Measurements from ENCODE around the gene HDAC2. TPM values are rescaled to one million over a fixed set of nuclear protein-coding genes. Genes with fewer than 3 reads are reported as not detected.

HDAC2 gene
- total RNA-seq, 1 experiment from 2014 or later: 66.1 TPM

- Histone ChIP-seq H3K4me2 (ENCODE audit: low read length) (peak overlapping the region; percentile 38; the same call in 1 of the 2 replicates), H3K4me1 (ENCODE audit: insufficient read depth, low read length) (no peaks in the 10 kb centered on the region), H3F3A (ENCODE audit: low read length, unreplicated experiment) (no peaks in the 10 kb centered on the region), H3K27me3 (ENCODE audit: low read length) (no peaks in the 10 kb centered on the region), H3K79me2 (ENCODE audit: low read length) (no peaks in the 10 kb centered on the region), H3K4me3 (ENCODE audit: low read length) (no peak overlapping the region), H3K27ac (ENCODE audit: low read length) (no peak overlapping the region), H2AFZ (ENCODE audit: low read length) (no peak overlapping the region), H3K9me3 (ENCODE audit: low read length) (no peaks in the 10 kb centered on the region), H3K9me2 (replicated peaks; ENCODE audit: low read length) (no peaks in the 10 kb centered on the region), H3K9ac (ENCODE audit: low read length) (no peak overlapping the region), H3K36me3 (ENCODE audit: low read depth, low read length) (no peaks in the 10 kb centered on the region), H4K20me1 (ENCODE audit: low read length) (no peaks in the 10 kb centered on the region)
- POLR2A ChIA-PET (ENCODE audit: unreplicated experiment): no interaction called here
- no peak for TF ChIP-seq CTCF (conservative IDR thresholded peaks at IDR 0.05; ENCODE audit: low read depth, low read length)
- no peak for TF ChIP-seq EZH2phosphoT487 (IDR thresholded peaks at IDR 0.05; ENCODE audit: borderline replicate concordance, low read length)
- TF ChIP-seq EZH2 (IDR thresholded peaks at IDR 0.05; ENCODE audit: low read length, unreplicated experiment): no peak
- BruUV-seq (replicated peaks): no TSS peak
- DNase-seq: no peak
- ATAC-seq: no peak
- CTCF ChIA-PET: interaction anchor here (0.6 to 0.9 kb wide), 4 partner anchors 11 to 1680 kb away, joined by 3 to 5 read pairs (median 4); no protein-coding TSS in a partner anchor
- intact Hi-C loops (cut with micrococcal nuclease): loop anchor here (1.0 kb wide), 2 partner anchors 1128 to 1572 kb away; no protein-coding TSS in a partner anchor
Observed at GRCh38 chr6:113908801-113909200, 62.1 kb downstream of the HDAC2 start.

GRCh38 chr6:113907102-113907815, 63.7 kb downstream of the HDAC2 start:
- no peak overlapping the region for H2AFZ ChIP-seq (ENCODE audit: low read length)
- H3K79me2 ChIP-seq (ENCODE audit: low read length): no peaks in the 10 kb centered on the region
- H3K4me3 ChIP-seq (ENCODE audit: low read length): no peak overlapping the region
- H3K27me3 ChIP-seq (ENCODE audit: low read length): no peaks in the 10 kb centered on the region
- no peaks in the 10 kb centered on the region for H3K9me2 ChIP-seq (replicated peaks; ENCODE audit: low read length)
- TF ChIP-seq EZH2 (IDR thresholded peaks at IDR 0.05; ENCODE audit: low read length, unreplicated experiment) (no peak), CTCF (conservative IDR thresholded peaks at IDR 0.05; ENCODE audit: low read depth, low read length) (0 out of 2 replicates have a peak, but pooled peaks have one; percentile 23), EZH2phosphoT487 (IDR thresholded peaks at IDR 0.05; ENCODE audit: borderline replicate concordance, low read length) (no peak)
- H3K27ac ChIP-seq (ENCODE audit: low read length): no peak overlapping the region
- no TSS peak for BruUV-seq (replicated peaks)
- no peaks in the 10 kb centered on the region for H3K9me3 ChIP-seq (ENCODE audit: low read length)
- ChIA-PET POLR2A (ENCODE audit: unreplicated experiment) (no interaction called here), CTCF (no interaction called here)
- H3K4me1 ChIP-seq (ENCODE audit: insufficient read depth, low read length): no peaks in the 10 kb centered on the region
- no peaks in the 10 kb centered on the region for H3F3A ChIP-seq (ENCODE audit: low read length, unreplicated experiment)
- no peak overlapping the region for H3K4me2 ChIP-seq (ENCODE audit: low read length)
- intact Hi-C loops (cut with micrococcal nuclease): no loop called here
- H4K20me1 ChIP-seq (ENCODE audit: low read length): no peaks in the 10 kb centered on the region
- DNase-seq (no peak), ATAC-seq (no peak)
- H3K9ac ChIP-seq (ENCODE audit: low read length): no peak overlapping the region
- H3K36me3 ChIP-seq (ENCODE audit: low read depth, low read length): no peaks in the 10 kb centered on the region

GRCh38 chr6:113903666-113904330, 67.2 kb downstream of the HDAC2 start:
- BruUV-seq (replicated peaks): no TSS peak
- Histone ChIP-seq H3K9me2 (replicated peaks; ENCODE audit: low read length) (no peaks in the 10 kb centered on the region), H2AFZ (ENCODE audit: low read length) (no peak overlapping the region), H3K9ac (ENCODE audit: low read length) (no peak overlapping the region), H3K4me1 (ENCODE audit: insufficient read depth, low read length) (no peaks in the 10 kb centered on the region), H3F3A (ENCODE audit: low read length, unreplicated experiment) (no peaks in the 10 kb centered on the region), H3K79me2 (ENCODE audit: low read length) (no peaks in the 10 kb centered on the region), H3K4me3 (ENCODE audit: low read length) (no peak overlapping the region), H3K27ac (ENCODE audit: low read length) (no peak overlapping the region), H3K27me3 (ENCODE audit: low read length) (no peaks in the 10 kb centered on the region), H4K20me1 (ENCODE audit: low read length) (no peaks in the 10 kb centered on the region), H3K4me2 (ENCODE audit: low read length) (no peak overlapping the region), H3K9me3 (ENCODE audit: low read length) (no peaks in the 10 kb centered on the region), H3K36me3 (ENCODE audit: low read depth, low read length) (no peaks in the 10 kb centered on the region)
- intact Hi-C loops (cut with micrococcal nuclease): no loop called here
- no peak for ATAC-seq
- CTCF ChIA-PET: no interaction called here
- DNase-seq: no peak
- TF ChIP-seq EZH2 (IDR thresholded peaks at IDR 0.05; ENCODE audit: low read length, unreplicated experiment) (no peak), CTCF (conservative IDR thresholded peaks at IDR 0.05; ENCODE audit: low read depth, low read length) (no peak), EZH2phosphoT487 (IDR thresholded peaks at IDR 0.05; ENCODE audit: borderline replicate concordance, low read length) (no peak)
- POLR2A ChIA-PET (ENCODE audit: unreplicated experiment): no interaction called here

Measured in PC-3 (cell line).